ENCODE results near the gene ERN1.

The ERN1 gene

DNA sequence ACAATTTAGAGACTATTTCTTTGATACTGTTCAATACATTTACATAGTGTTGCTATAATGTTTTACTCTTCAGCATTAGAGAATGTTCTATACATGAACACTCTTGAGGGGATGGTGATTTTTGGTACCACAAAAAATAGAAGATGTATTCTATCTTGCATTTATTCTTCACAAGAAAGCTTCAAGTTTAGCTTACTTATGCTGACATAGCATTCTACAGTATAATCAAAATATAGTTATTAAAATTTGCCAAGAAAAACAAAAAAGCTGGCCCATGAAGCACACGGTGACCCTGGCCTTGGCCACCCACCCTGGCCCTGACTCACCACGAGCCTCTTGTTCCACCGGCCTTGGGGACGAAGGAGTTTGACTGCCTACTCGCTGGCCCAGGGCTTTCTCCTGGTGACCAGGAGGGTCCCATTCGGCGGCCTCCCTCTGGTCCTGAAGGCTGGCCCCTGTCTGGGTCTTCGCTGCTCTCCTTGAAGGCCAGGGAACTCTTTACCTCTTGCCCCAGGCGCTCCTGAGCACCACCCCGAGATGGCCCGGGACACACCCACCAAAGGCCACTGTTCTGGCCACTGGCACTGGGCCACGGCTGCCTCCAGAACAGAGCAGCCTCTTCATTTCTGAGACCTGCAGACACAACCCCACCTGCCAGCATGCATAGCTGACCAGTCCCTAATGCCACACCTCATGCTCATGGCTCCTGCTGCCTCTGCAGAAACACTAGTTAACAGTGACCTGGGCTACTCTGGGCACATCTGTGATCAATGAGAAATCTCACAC, 87.1 kb downstream of the ERN1 start:
- Histone ChIP-seq H3K4ac (ENCODE audit: low read length) (no peak overlapping the region), H4K91ac (ENCODE audit: low read depth, low read length, poor library complexity) (no peak overlapping the region), H2BK120ac (ENCODE audit: low read depth, low read length) (no peak overlapping the region), H3K23ac (ENCODE audit: low read depth, low read length, poor library complexity) (no peak overlapping the region), H3K27me3 (ENCODE audit: control insufficient read depth in 3 of 3, insufficient read depth in 3 of 3, low read depth in 1 of 3, low read length in 3 of 3) (no peaks in the 10 kb centered on the region), H3K18ac (ENCODE audit: low read length) (no peak overlapping the region), H3K79me1 (ENCODE audit: low read depth, low read length) (no peaks in the 10 kb centered on the region), H2AFZ (ENCODE audit: low read length) (no peak overlapping the region), H2BK12ac (ENCODE audit: low read length) (no peak overlapping the region), H3K14ac (ENCODE audit: low read length) (no peak overlapping the region), H2AK5ac (ENCODE audit: low read depth, low read length) (no peak overlapping the region), H2BK15ac (ENCODE audit: low read length) (no peak overlapping the region), H3K36me3 (replicated peaks in 1 of 2; ENCODE audit: control insufficient read depth in 2 of 2, insufficient read depth in 2 of 2, low read length in 2 of 2) (peaks cover 0 to 29% of the 10 kb centered on the region in 2 donors), H3K27ac (replicated peaks; ENCODE audit: low read length) (no peak overlapping the region), H3K9ac (ENCODE audit: low read depth, low read length, poor library complexity) (no peak overlapping the region), H2BK5ac (ENCODE audit: low read length) (no peak overlapping the region), H3K4me2 (ENCODE audit: insufficient read depth, low read length, poor library complexity, severe bottlenecking) (no peak overlapping the region), H3K4me3 (ENCODE audit: low read length in 2 of 2) (no peak overlapping the region), H4K8ac (ENCODE audit: low read depth, low read length) (no peak overlapping the region), H3K4me1 (ENCODE audit: control insufficient read depth in 2 of 2, insufficient read depth in 1 of 2, low read depth in 1 of 2, low read length in 2 of 2) (peaks cover 0 to 2% of the 10 kb centered on the region in 2 donors), H3K9me3 (replicated peaks in 1 of 2; ENCODE audit: control insufficient read depth in 2 of 2, insufficient read depth in 1 of 2, low read depth in 1 of 2, low read length in 2 of 2) (no peaks in the 10 kb centered on the region)
- no CpG with 5 or more reads among the region's 12 CpGs for WGBS, 2 donors (ENCODE audit: extremely low coverage in 2 of 2, insufficient read length in 2 of 2, insufficient replicate concordance in 1 of 2)
- DNase-seq (ENCODE audit: low spot score) = no peak

GRCh38 chr17:64041912-64042311, 88.0 kb downstream of the ERN1 start:
- Histone ChIP-seq H4K8ac (ENCODE audit: low read depth, low read length) (no peak overlapping the region), H3K18ac (ENCODE audit: low read length) (no peak overlapping the region), H3K27ac (replicated peaks; ENCODE audit: low read length) (no peak overlapping the region), H3K4me2 (ENCODE audit: insufficient read depth, low read length, poor library complexity, severe bottlenecking) (no peak overlapping the region), H3K4me1 (ENCODE audit: control insufficient read depth in 2 of 2, insufficient read depth in 1 of 2, low read depth in 1 of 2, low read length in 2 of 2) (peaks cover 0 to 2% of the 10 kb centered on the region in 2 donors), H4K91ac (ENCODE audit: low read depth, low read length, poor library complexity) (no peak overlapping the region), H3K27me3 (ENCODE audit: control insufficient read depth in 3 of 3, insufficient read depth in 3 of 3, low read depth in 1 of 3, low read length in 3 of 3) (no peaks in the 10 kb centered on the region), H3K14ac (ENCODE audit: low read length) (no peak overlapping the region), H2BK15ac (ENCODE audit: low read length) (no peak overlapping the region), H3K4me3 (ENCODE audit: low read length in 2 of 2) (no peak overlapping the region), H2AFZ (ENCODE audit: low read length) (no peak overlapping the region), H3K79me1 (ENCODE audit: low read depth, low read length) (no peaks in the 10 kb centered on the region), H3K9ac (ENCODE audit: low read depth, low read length, poor library complexity) (no peak overlapping the region), H2BK12ac (ENCODE audit: low read length) (no peak overlapping the region), H3K4ac (ENCODE audit: low read length) (no peak overlapping the region), H3K9me3 (replicated peaks in 1 of 2; ENCODE audit: control insufficient read depth in 2 of 2, insufficient read depth in 1 of 2, low read depth in 1 of 2, low read length in 2 of 2) (no peaks in the 10 kb centered on the region), H3K36me3 (replicated peaks in 1 of 2; ENCODE audit: control insufficient read depth in 2 of 2, insufficient read depth in 2 of 2, low read length in 2 of 2) (peaks cover 0 to 29% of the 10 kb centered on the region in 2 donors), H2AK5ac (ENCODE audit: low read depth, low read length) (no peak overlapping the region), H2BK120ac (ENCODE audit: low read depth, low read length) (no peak overlapping the region), H3K23ac (ENCODE audit: low read depth, low read length, poor library complexity) (no peak overlapping the region), H2BK5ac (ENCODE audit: low read length) (no peak overlapping the region)
- WGBS, 2 donors (ENCODE audit: extremely low coverage in 2 of 2, insufficient read length in 2 of 2, insufficient replicate concordance in 1 of 2) = no CpG with 5 or more reads among the region's 11 CpGs
- no peak for DNase-seq (ENCODE audit: low spot score)

- Histone ChIP-seq H2BK15ac (ENCODE audit: low read length) (no peak overlapping the region), H3K36me3 (replicated peaks in 1 of 2; ENCODE audit: control insufficient read depth in 2 of 2, insufficient read depth in 2 of 2, low read length in 2 of 2) (peaks cover 0 to 19% of the 10 kb centered on the region in 2 donors), H3K4me2 (ENCODE audit: insufficient read depth, low read length, poor library complexity, severe bottlenecking) (no peak overlapping the region), H3K4ac (ENCODE audit: low read length) (no peak overlapping the region), H3K9ac (ENCODE audit: low read depth, low read length, poor library complexity) (no peak overlapping the region), H2AK5ac (ENCODE audit: low read depth, low read length) (no peak overlapping the region), H2BK5ac (ENCODE audit: low read length) (no peak overlapping the region), H3K27ac (replicated peaks; ENCODE audit: low read length) (no peak overlapping the region), H2BK120ac (ENCODE audit: low read depth, low read length) (no peak overlapping the region), H2AFZ (ENCODE audit: low read length) (no peak overlapping the region), H3K27me3 (ENCODE audit: control insufficient read depth in 3 of 3, insufficient read depth in 3 of 3, low read depth in 1 of 3, low read length in 3 of 3) (no peaks in the 10 kb centered on the region), H3K4me3 (ENCODE audit: low read length in 2 of 2) (no peak overlapping the region), H4K8ac (ENCODE audit: low read depth, low read length) (no peak overlapping the region), H3K18ac (ENCODE audit: low read length) (no peak overlapping the region), H3K23ac (ENCODE audit: low read depth, low read length, poor library complexity) (no peak overlapping the region), H3K79me1 (ENCODE audit: low read depth, low read length) (no peaks in the 10 kb centered on the region), H4K91ac (ENCODE audit: low read depth, low read length, poor library complexity) (no peak overlapping the region), H3K4me1 (ENCODE audit: control insufficient read depth in 2 of 2, insufficient read depth in 1 of 2, low read depth in 1 of 2, low read length in 2 of 2) (peaks cover 0 to 5% of the 10 kb centered on the region in 2 donors), H3K14ac (ENCODE audit: low read length) (no peak overlapping the region), H3K9me3 (replicated peaks in 1 of 2; ENCODE audit: control insufficient read depth in 2 of 2, insufficient read depth in 1 of 2, low read depth in 1 of 2, low read length in 2 of 2) (no peaks in the 10 kb centered on the region), H2BK12ac (ENCODE audit: low read length) (no peak overlapping the region)
- WGBS, 2 donors (ENCODE audit: extremely low coverage in 2 of 2, insufficient read length in 2 of 2, insufficient replicate concordance in 1 of 2) = no CpG with 5 or more reads among the region's 6 CpGs
- DNase-seq (ENCODE audit: low spot score) = no peak
These were observed 89.7 kb downstream of the ERN1 start for GRCh38 chr17:64040206-64040605.

DNA sequence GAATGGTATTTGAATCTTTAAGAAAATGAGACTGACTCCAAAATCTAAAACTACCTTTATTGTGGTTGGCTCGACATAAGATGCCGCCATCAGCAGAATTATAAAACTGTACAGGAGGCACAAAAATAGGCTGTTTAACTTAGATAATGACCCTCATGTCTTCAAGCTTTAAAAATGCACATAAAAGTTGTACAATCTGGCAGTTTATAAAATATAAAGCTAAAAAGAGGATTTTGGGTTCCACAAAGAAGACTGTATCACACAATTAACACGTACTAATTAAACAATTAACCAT, 90.9 kb downstream of the ERN1 start:
- Histone ChIP-seq H3K23ac (ENCODE audit: low read depth, low read length, poor library complexity) (no peak overlapping the region), H3K14ac (ENCODE audit: low read length) (no peak overlapping the region)

More for the DNA sequence above, 90.9 kb downstream of the ERN1 start:
- H2BK15ac ChIP-seq (ENCODE audit: low read length) = no peak overlapping the region
- DNase-seq (ENCODE audit: low spot score) = no peak
- H3K18ac ChIP-seq (ENCODE audit: low read length) = no peak overlapping the region
- H3K9me3 ChIP-seq (replicated peaks in 1 of 2; ENCODE audit: control insufficient read depth in 2 of 2, insufficient read depth in 1 of 2, low read depth in 1 of 2, low read length in 2 of 2) = no peaks in the 10 kb centered on the region
- H2AFZ ChIP-seq (ENCODE audit: low read length) = no peak overlapping the region
- no peak overlapping the region for H4K91ac ChIP-seq (ENCODE audit: low read depth, low read length, poor library complexity)
- H3K27me3 ChIP-seq (ENCODE audit: control insufficient read depth in 3 of 3, insufficient read depth in 3 of 3, low read depth in 1 of 3, low read length in 3 of 3) = no peaks in the 10 kb centered on the region
- no peak overlapping the region for H3K4me2 ChIP-seq (ENCODE audit: insufficient read depth, low read length, poor library complexity, severe bottlenecking)
- H2BK12ac ChIP-seq (ENCODE audit: low read length) = no peak overlapping the region
- no peak overlapping the region for H2BK120ac ChIP-seq (ENCODE audit: low read depth, low read length)
- H3K4ac ChIP-seq (ENCODE audit: low read length) = no peak overlapping the region
- H3K4me3 ChIP-seq (ENCODE audit: low read length in 2 of 2) = no peak overlapping the region
- H4K8ac ChIP-seq (ENCODE audit: low read depth, low read length) = no peak overlapping the region
- H3K79me1 ChIP-seq (ENCODE audit: low read depth, low read length) = no peaks in the 10 kb centered on the region
- peaks cover 0 to 9% of the 10 kb centered on the region in 2 donors for H3K36me3 ChIP-seq (replicated peaks in 1 of 2; ENCODE audit: control insufficient read depth in 2 of 2, insufficient read depth in 2 of 2, low read length in 2 of 2)
- H3K9ac ChIP-seq (ENCODE audit: low read depth, low read length, poor library complexity) = no peak overlapping the region
- H2BK5ac ChIP-seq (ENCODE audit: low read length) = no peak overlapping the region
- H3K27ac ChIP-seq (replicated peaks; ENCODE audit: low read length) = no peak overlapping the region
- H2AK5ac ChIP-seq (ENCODE audit: low read depth, low read length) = no peak overlapping the region
- WGBS, 2 donors (ENCODE audit: extremely low coverage in 2 of 2, insufficient read length in 2 of 2, insufficient replicate concordance in 1 of 2) = no CpG with 5 or more reads among the region's 3 CpGs
- H3K4me1 ChIP-seq (ENCODE audit: control insufficient read depth in 2 of 2, insufficient read depth in 1 of 2, low read depth in 1 of 2, low read length in 2 of 2) = peaks cover 0 to 5% of the 10 kb centered on the region in 2 donors
